NT2/D1 (cell line): ENCODE data around the gene GREB1.

Source experiments
- DNase-seq: peaks from one replicate; pipeline ENCODE4 v3.0.0-alpha.2; 2011; ENCODE audit warnings: low read depth, low spot score
- H3K27me3 ChIP-seq: 2 replicates; pipeline ENCODE4 v1.6.0; 2011; ENCODE audit warnings: mild to moderate bottlenecking; ENCODE audit not compliant: insufficient read length, insufficient read depth
- H3K36me3 ChIP-seq: 2 replicates; pipeline ENCODE4 v1.6.1; 2011; ENCODE audit warnings: mild to moderate bottlenecking, low read length, mixed read lengths; ENCODE audit not compliant: insufficient read depth, insufficient read length
- H3K4me1 ChIP-seq: 2 replicates; pipeline ENCODE4 v1.5.1; 2011; ENCODE audit not compliant: insufficient read depth, insufficient read length
- H3K4me3 ChIP-seq: 2 replicates; pipeline ENCODE4 v1.5.1; 2011; ENCODE audit warnings: low read depth; ENCODE audit not compliant: insufficient read length
- H3K9ac ChIP-seq: 2 replicates; pipeline ENCODE4 v1.6.0; 2011; ENCODE audit warnings: low read depth; ENCODE audit not compliant: insufficient read length
- H3K9me3 ChIP-seq: 2 replicates; pipeline ENCODE4 v1.5.1; 2011; ENCODE audit warnings: mild to moderate bottlenecking, low read length; ENCODE audit not compliant: insufficient read depth
- SUZ12 ChIP-seq: IDR thresholded peaks from 2 replicates; pipeline ENCODE4 v1.6.1; 2011; ENCODE audit not compliant: insufficient read length, insufficient read depth; ENCODE audit errors: extremely low read depth
- YY1 ChIP-seq: IDR thresholded peaks from 2 replicates; pipeline ENCODE4 v1.6.1; 2011; ENCODE audit not compliant: insufficient read length, insufficient read depth
- ZNF274 ChIP-seq: IDR thresholded peaks from 2 replicates; pipeline ENCODE4 v1.6.1; 2011; ENCODE audit warnings: mild to moderate bottlenecking, low read depth, low read length

The GREB1 gene

DNA sequence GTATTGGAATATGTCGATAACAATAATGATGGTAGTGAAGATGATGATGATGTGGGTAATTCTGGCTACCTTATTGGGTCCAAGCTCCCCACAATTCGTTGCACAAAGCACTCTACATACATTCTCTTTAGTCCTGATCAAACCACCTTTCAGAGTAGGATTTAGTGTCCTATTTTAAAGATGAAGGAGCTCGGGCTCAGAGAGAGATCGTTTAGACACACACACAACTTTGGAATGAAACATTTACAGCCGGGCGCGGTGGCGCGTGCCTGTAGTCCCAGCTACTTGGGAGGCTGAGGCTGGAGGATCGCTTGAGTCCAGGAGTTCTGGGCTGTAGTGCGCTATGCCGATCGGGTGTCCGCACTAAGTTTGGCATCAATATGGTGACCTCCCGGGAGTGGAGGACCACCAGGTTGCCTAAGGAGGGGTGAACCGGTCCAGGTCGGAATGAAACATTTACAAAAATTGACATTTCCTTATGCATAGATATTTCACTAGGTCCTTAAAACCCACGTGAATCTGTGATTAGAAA lies 50.7 kb downstream of the GREB1 start:
- no peak for DNase-seq
- H3K36me3 ChIP-seq: peaks cover 13% of the 10 kb centered on the region
- H3K9ac ChIP-seq: no peak overlapping the region
- no peaks in the 10 kb centered on the region for H3K4me1 ChIP-seq
- TF ChIP-seq ZNF274 (no peak), YY1 (no peak), SUZ12 (no peak)
- H3K9me3 ChIP-seq: no peaks in the 10 kb centered on the region
- H3K27me3 ChIP-seq: no peaks in the 10 kb centered on the region
- no peak overlapping the region for H3K4me3 ChIP-seq

DNA sequence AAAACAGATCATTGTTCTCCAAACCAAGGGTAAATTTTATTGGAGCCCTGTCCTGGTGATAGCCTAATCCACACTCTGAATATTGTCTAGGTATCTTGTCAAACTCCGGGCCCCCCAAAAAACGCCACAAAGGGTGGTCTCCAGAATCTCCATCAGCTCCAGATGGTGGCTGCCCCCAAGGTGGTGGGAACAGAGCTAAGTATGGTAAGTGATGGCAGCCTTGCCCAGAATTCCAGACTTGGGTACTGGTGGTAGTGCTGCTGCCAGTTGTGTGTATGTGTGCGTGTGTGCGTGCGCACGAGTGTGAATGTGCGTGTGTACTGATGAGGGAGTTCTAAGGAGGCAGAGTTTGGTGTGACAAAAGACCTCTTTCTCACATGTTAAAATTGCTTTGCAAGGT lies 51.2 kb downstream of the GREB1 start:
- no peak for TF ChIP-seq YY1
- no peak for TF ChIP-seq SUZ12
- no peak for TF ChIP-seq ZNF274

DNA sequence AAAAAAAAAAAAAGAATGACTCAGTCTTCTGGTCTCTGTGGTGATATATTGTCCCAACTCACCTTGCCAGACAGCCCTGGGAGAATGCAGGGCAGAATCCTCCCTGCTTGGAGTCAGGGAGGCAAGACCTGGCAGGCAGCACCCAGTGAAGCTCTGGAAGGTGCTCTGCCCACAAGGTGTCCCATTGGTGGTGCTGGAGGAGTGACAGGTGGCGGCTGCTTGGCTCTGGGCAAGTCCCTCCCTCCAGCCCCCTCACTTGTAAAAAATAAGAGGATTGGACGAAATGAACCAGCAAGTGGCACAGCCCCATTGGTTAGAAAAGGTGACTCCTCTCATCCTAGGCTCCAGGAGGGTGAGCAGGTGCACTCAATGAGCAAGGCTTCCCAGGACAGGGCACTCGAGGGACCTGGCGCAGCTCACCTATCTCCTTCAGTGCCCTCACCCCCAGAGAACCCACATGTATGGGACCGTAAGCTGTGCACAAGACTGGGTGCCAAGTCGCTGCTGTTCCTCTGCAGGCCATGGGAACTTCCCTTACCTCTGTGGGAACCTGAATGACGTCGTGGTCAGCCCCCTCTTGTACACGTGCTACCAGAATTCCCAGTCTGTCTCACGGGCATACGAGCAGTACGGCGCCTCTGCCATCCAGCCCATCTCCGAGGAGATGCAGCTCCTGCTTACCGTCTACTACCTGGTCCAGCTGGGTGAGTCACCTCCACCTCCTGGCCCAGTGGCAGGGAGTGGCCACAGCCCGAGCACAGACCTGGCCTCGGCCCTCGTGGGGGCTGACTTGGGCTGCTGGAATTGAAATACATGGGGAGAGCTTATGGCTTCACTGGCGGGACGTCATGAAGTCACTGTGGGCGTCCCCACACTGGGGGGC lies 54.6 kb downstream of the GREB1 start:
- Histone ChIP-seq H3K27me3 (no peaks in the 10 kb centered on the region), H3K9ac (no peak overlapping the region), H3K36me3 (peaks cover 3% of the 10 kb centered on the region), H3K4me1 (peaks cover 3% of the 10 kb centered on the region), H3K9me3 (no peaks in the 10 kb centered on the region), H3K4me3 (no peak overlapping the region)
- DNase-seq: no peak
- no peak for TF ChIP-seq SUZ12
- TF ChIP-seq YY1: no peak
- TF ChIP-seq ZNF274: no peak

More for the DNA sequence above, 51.2 kb downstream of the GREB1 start:
- no peaks in the 10 kb centered on the region for H3K4me1 ChIP-seq
- H3K36me3 ChIP-seq: peaks cover 13% of the 10 kb centered on the region
- no peak overlapping the region for H3K9ac ChIP-seq
- no peaks in the 10 kb centered on the region for H3K27me3 ChIP-seq
- H3K9me3 ChIP-seq: no peaks in the 10 kb centered on the region
- no peak for DNase-seq
- no peak overlapping the region for H3K4me3 ChIP-seq

DNA sequence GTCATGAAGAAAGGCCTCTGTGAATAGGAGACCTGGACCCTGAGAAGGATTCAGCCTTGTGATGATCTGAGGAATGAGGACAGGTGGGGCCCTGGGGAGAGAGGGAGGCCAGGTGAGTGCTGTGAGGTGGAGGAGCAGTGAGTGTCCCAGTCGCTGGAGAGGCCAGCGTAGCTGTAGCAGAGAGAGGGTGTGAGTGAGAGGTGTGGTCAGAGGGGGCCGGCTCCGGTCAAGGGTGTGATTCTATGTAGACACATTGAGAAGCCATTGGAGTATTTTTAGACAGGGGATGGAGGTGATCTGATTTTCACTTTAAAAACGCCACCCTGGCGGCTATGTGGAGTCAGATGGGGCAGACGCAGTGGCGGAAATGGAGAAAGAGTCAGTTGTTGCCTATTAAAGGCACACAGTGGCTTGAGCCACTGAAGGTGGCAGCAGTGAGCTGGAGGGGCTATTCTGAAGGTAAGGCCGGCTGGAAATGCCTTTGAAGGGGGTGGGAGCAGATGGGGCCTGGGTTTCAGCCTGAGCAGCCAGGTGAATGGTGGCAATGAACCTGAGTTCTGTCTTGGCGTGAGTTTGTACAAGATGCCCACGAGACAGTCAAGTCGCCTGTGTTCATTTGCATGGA lies 55.6 kb downstream of the GREB1 start:
- Histone ChIP-seq H3K27me3 (no peaks in the 10 kb centered on the region), H3K4me1 (peaks cover 3% of the 10 kb centered on the region), H3K9me3 (no peaks in the 10 kb centered on the region), H3K4me3 (no peak overlapping the region), H3K36me3 (peaks cover 3% of the 10 kb centered on the region), H3K9ac (no peak overlapping the region)
- DNase-seq: no peak
- TF ChIP-seq YY1 (no peak), SUZ12 (no peak), ZNF274 (no peak)

DNA sequence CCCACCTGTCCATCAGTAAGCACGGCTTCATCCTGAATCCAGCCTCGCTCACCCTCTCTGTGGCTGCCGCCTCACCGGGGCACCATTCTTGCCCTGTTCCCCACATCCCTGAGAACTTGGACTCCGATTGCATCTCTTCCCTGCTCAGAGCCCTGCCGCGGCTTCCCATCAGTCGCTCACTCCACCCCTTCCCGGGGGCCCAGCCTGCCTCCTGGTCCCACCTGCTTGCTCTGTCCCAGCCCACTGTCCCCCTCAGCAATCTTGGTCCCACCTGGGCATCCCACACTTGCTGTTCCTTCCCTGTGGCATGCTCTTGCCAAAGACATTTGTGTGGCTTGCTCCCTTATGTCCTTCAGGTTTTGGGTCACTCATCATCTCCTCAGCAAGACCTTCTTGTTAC lies 56.3 kb downstream of the GREB1 start:
- no peak for DNase-seq
- H3K9me3 ChIP-seq: no peaks in the 10 kb centered on the region
- H3K9ac ChIP-seq: no peak overlapping the region
- peaks cover 3% of the 10 kb centered on the region for H3K4me1 ChIP-seq
- H3K4me3 ChIP-seq: no peak overlapping the region
- peaks cover 5% of the 10 kb centered on the region for H3K36me3 ChIP-seq
- TF ChIP-seq YY1 (no peak), ZNF274 (no peak), SUZ12 (no peak)
- H3K27me3 ChIP-seq: no peaks in the 10 kb centered on the region

DNA sequence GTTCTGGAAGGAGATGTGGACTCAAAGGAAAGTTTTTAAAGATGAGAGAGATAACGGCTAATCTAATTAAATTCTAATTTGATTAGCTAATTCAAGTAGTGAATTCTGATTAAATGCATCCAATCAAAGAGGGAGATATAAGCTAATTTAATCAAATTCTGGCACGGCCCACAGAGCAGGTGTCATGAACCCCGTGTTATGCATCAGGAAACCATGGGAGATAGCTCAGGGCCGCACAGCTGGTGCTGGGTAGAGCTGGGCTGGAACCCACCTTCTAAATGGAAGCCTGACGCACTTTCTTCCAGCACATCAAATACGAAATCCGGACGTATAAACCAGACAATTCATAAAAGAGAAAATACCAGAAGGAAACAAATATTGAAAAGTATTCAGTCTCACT lies 57.2 kb downstream of the GREB1 start:
- Histone ChIP-seq H3K4me3 (no peak overlapping the region), H3K9me3 (no peaks in the 10 kb centered on the region), H3K27me3 (no peaks in the 10 kb centered on the region), H3K36me3 (peaks cover 7% of the 10 kb centered on the region), H3K9ac (no peak overlapping the region), H3K4me1 (peaks cover 3% of the 10 kb centered on the region)
- DNase-seq: no peak
- TF ChIP-seq YY1: no peak
- TF ChIP-seq SUZ12: no peak
- no peak for TF ChIP-seq ZNF274
